Measurements from ENCODE around the gene SCAMP1.
"Not testable (repeated sequence)": the region's sequence is repeated elsewhere in the genome, so short reads cannot be mapped to it uniquely, and the experiment has no call there.

The SCAMP1 gene

GRCh38 chr5:78362220-78362619 is 1.8 kb downstream of the SCAMP1 start:
- no peak for DNase-seq

GRCh38 chr5:78364005-78364404 is 3.6 kb downstream of the SCAMP1 start:
- DNase-seq = no peak

GRCh38 chr5:78367318-78367991 is 7.0 kb downstream of the SCAMP1 start:
- no peak for DNase-seq

DNA sequence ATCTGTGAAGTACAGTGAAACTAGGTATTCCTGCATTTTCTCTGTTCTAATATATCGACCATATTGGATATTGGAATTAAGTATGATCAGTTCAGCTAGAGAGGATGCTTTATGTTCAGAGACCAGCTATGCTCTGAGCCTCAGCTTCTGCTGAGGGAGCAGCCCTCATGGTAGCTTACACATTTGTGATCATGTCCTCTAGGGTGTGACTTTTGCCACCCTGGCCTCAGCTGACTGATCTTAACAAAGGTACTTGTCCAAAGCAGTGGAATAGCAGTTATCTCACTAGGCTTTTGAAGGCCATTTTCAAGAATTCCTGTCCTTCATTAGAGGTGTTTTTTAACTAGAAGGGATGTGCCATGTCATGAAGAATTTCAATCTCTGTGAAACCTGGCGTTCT is 9.3 kb downstream of the SCAMP1 start:
- DNase-seq = no peak

- DNase-seq = no peak
Observed at GRCh38 chr5:78373231-78373630, 12.8 kb downstream of the SCAMP1 start.

DNA sequence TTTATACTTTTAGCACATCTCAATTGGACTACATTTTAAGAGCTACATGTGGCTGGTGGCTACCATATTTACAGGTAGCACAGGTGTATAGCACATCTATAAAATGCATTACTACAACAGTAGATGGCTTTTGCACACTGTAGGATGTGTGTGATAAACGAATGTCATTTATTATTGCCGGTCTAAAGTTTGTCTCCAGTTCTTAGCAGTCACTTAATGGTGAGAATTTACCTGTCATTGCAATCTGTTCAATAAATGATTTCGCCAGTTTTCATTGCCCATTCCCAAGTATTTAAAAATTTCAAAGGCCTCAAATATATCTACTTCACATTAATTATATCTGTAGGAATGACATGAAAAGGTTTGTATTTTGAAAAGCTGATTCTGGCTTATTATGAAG is 15.9 kb downstream of the SCAMP1 start:
- no peak for DNase-seq

DNA sequence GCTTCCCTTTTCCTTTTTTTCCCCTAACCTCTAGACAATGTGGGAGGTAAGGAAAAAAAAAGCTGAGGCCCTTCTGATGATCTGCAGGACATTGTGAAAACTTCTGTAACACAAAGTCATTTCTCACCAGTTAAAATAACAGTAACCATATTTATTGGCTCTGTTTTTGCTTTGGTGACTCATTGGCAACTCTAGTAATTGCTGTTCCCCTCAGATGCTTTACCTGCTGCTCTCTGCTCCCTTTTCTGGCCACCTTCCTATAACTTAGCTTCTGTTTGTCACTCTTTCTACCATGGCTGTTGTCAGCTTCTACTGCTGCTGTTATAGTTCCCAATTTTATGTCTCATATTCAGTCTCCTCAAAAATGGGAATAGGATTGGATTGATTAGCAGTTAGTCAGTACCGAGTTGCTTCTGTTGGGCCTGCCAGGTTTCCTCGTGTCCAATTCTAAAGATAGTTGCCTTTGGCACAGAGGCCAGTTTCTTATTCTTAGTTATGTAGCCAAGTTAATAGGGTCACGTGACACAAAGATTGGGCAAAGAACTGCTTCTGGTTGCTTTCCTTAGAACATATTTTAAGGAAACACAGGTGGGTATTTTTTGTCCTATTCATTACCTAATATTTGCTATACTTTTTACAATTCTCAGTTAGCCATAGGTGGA is 16.8 kb downstream of the SCAMP1 start:
- no peak for DNase-seq

DNA sequence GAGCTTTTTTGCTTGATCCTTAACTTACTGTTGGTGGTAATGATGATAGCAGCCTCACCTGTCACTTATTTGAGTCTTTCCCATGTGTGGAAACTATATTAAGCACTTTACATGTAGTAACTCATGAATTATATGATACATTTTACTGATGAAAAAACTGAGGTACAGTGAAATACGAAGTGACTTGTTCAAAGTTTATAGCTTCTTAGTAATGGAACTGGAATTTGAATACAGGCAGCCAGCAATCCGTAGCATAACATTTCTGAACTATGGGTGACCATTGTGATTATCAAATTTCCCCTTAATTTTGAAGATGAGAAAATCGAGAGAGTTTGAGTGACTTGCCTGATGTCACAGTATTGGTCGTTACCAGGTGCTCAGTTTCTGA is 17.3 kb downstream of the SCAMP1 start:
- DNase-seq = no peak

DNA sequence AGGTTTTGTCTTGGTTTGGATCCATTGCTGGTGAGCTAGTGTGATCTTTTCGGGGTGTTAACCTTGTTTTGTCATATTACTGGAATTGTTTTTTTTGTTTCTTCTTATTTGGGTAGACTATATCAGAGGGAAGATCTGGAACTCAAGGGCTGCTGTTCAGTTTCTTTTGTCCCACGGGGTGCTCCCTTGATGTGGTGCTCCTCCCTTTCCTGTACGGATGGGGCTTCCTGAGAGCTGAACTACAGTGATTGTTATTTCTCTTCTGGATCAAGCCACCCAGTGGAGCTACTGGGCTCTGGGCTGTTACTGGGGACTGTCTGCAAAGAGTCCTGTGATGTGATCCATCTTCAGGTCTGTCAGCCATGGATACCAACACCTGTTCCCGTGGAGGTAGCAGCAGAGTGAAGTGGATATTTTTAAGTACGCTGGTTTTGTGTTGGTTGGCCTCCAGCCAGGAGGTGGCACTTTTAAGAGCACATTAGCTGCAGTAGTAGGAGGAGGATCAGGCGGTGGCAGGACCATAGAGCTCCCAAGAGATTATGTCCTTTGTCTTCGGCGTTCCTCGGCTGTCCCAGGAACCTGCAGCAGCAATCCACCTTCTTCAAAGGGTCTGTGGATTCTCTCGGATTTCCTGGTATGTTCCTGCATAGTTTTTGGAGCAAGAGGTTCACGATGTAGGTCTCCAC is 27.2 kb downstream of the SCAMP1 start:
- DNase-seq = no peak

DNA sequence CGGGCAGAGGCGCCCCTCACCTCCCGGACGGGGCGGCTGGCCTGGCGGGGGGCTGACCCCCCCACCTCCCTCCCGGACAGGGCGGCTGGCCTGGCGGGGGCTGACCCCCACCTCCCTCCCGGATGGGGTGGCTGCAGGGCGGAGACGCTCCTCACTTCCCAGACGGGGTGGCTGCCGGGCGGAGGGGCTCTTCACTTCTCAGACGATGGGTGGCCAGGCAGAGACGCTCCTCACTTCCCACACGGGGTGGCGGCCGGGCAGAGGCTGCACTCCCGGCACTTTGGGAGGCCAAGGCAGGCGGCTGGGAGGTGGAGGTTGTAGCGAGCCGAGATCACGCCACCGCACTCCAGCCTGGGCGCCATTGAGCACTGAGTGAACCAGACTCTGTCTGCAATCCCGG is 30.9 kb downstream of the SCAMP1 start:
- DNase-seq = not testable (repeated sequence)

GRCh38 chr5:78397831-78398230 is 37.4 kb downstream of the SCAMP1 start:
- DNase-seq = no peak

- no peak for DNase-seq
Observed at GRCh38 chr5:78399116-78399515, 38.7 kb downstream of the SCAMP1 start.

DNA sequence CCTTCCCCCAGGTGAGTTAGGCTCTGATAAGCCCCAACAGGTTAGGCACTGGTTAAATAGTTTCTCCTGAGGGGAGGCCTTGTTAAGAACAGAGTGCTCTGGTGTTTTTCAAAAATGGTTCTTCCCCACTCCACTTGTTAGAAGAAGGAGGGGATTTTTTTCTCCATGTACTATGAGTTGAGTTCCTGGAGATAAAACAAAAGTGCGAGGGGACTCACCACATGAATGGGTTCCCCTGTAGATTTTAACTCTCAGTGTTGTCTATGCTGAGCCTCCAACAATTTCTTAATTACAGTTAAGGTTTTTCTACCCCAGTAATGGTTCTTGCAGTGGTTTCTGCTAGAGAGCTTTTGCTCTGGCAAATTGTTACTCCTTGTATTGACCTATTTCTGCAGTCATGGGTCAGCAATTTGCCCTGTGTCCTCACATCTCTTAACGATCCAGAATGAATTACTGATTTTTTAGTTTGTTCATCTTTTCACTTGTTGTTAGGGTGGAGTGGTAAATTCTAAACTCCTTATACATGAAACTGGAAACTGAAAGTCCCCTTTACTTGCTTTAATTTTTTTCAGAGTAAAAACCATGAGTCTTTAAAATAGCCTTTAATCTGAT is 44.4 kb downstream of the SCAMP1 start:
- no peak for DNase-seq

DNA sequence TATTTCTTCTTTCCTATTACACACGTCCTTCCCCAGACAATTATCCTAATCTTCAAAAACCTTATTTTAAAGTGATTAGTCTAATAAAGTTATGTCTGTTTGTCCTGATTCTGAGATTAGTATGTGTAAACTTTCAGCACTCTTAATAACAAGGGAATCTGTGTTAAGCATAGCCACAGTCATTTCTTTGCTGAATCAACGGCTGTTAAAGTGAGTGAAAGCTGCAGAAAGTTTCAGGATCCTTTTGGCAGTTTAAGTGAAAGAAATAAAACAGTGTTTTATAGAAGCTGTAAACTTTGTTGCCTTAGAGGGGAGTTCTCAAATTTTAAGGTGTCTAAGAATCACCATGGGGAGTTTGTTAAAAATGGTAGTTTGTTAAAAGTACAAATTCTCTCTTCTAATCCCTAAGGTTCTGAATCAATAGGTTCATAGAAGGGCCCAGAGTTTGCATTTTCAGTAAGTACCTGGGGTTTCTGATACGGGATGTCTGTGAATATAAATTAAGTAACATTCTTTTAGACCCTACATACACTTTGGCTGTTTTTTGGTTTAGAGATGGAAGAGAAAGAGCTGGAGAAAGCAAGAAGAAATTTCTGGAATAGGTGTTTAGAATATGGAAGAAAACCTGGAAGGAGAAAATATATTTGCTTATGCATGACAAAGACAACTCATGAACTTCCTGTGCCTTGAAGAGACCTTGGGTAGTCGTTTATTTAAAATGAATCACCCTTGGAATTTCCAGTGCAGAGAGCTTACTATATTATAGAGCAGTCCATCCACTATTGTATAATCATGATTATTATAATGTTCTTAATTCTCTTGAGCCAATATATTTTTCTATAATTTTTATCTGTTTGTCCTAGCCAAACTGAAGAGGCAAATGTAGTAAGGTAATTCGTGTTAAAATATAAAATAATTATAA is 45.7 kb downstream of the SCAMP1 start:
- DNase-seq = no peak

DNA sequence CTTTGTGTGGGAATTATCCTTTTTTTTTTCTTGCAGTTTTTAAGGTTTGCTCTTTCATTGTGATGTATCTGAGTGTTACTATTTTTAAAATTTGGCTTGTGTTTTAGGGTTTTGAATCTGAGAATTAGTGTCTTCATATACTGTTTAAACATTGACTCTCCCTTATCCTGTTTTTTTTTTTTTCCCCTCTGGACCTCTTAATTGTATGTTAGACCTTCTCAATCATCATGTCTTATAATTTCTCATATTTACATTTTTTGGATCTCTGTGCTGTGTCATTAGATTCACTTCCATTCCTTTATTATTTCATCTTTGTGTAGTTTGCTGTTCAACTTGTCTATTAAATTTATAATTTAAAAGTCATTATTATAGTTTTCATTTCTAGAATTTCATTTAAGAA is 47.0 kb downstream of the SCAMP1 start:
- no peak for DNase-seq

- no peak for DNase-seq
Observed at GRCh38 chr5:78411586-78411985, 51.2 kb downstream of the SCAMP1 start.

DNA sequence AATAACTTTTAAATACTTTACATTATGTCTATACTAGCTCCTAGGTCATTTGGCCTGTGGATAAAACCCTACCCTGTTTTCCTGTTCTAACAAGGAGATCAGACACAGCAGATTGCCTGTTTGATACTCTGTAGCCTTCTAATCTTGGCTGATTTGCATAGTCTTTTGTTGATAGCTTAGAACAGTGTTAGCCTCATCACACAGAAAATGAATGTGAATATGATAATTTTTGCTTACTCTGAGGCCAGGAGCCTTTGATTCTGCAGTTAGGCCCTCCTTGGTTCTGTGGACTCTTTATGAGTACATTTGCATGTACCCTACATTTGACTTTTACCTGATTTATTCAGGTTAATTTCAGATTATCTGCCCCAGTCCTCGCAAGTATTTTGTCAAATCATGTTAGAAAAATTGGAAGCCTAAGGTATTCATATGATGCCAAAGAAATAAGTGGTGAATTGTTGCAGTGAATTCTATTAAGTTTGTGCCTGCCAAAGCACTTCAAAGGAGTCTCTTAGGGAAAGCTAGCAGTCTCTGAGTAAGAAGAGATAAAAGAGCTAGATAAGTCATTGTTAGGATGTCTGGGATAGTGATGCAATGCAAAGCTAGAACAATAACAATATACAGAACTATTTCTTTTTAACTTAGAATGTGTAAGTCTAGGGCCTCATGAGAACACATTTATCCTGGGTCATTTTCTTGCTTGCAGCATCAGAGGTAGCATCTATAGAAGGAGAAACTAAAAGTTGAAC is 56.4 kb downstream of the SCAMP1 start:
- no peak for DNase-seq

GRCh38 chr5:78419396-78419795 is 59.0 kb downstream of the SCAMP1 start:
- DNase-seq = no peak

- no peak for DNase-seq
Observed at GRCh38 chr5:78420548-78420947, 60.1 kb downstream of the SCAMP1 start.

- DNase-seq = no peak
Observed at GRCh38 chr5:78424665-78425064, 64.2 kb downstream of the SCAMP1 start.

DNA sequence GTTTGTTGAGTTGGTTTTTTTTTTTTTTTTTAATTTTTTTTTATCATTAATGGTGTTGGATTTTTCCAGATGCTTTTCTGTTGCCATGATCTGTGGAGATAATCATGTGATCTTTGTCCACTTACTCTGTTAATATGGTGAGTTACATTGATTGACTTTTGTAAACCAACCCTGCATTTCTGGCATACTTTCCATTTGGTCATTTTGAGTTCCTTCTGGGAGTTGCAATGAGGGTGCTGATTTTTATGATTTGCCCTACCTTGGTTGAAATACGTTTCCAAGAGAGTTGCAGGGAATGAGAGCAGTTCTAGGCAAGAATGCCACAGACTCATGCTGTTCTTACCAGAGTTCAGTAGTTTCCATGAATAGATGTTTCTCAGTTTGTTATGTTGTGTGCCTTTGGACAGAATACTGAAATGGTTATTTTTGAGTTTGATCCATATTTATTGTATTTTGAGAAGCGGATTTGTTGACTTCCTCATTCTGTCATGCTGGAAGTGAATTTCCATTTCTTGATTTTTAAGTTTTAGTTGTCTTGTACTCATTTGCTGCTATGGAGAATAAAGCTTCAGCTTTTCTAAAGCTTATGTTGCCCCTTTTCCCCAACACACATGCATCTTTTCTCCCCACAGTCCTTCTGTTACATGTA is 69.0 kb downstream of the SCAMP1 start:
- DNase-seq = no peak
